GM21447 (cell line): Measurements from ENCODE around the gene GABBR1.

Experiments
- ATAC-seq: cut with Tn5 transposase; IDR thresholded peaks from one replicate; pipeline ENCODE4 v1.9.1; 2021; ENCODE audit not compliant: unreplicated experiment

Gene GABBR1

GRCh38 chr6:29655658-29656057 lies 22.7 kb upstream of the GABBR1 start:
- no peak for ATAC-seq

- no peak for ATAC-seq
Observed at GRCh38 chr6:29653452-29654038, 20.6 kb upstream of the GABBR1 start.

GRCh38 chr6:29652198-29652584 lies 19.2 kb upstream of the GABBR1 start:
- ATAC-seq, result no peak

- ATAC-seq, result no peak
Observed at GRCh38 chr6:29651413-29652197, 18.6 kb upstream of the GABBR1 start.

GRCh38 chr6:29649701-29650673 lies 17.0 kb upstream of the GABBR1 start:
- peak; percentile 90 for ATAC-seq

GRCh38 chr6:29647927-29648642 lies 15.1 kb upstream of the GABBR1 start:
- ATAC-seq, result no peak

GRCh38 chr6:29641430-29642148 lies 8.6 kb upstream of the GABBR1 start:
- no peak for ATAC-seq

- ATAC-seq, result no peak
Observed at GRCh38 chr6:29637247-29637646, 4.3 kb upstream of the GABBR1 start.

GRCh38 chr6:29633534-29633905 lies 537 bp upstream of the GABBR1 start:
- ATAC-seq, result no peak

GRCh38 chr6:29631860-29632731 lies 887 bp downstream of the GABBR1 start:
- ATAC-seq, result peak; percentile 39

GRCh38 chr6:29631209-29631810 lies 1.7 kb downstream of the GABBR1 start:
- no peak for ATAC-seq

- ATAC-seq, result no peak
Observed at GRCh38 chr6:29630315-29630714, 2.7 kb downstream of the GABBR1 start.

- ATAC-seq, result no peak
Observed at GRCh38 chr6:29629571-29629970, 3.4 kb downstream of the GABBR1 start.

GRCh38 chr6:29628419-29629281 lies 4.3 kb downstream of the GABBR1 start:
- no peak for ATAC-seq

GRCh38 chr6:29627755-29628418 lies 5.1 kb downstream of the GABBR1 start:
- ATAC-seq, result no peak

- no peak for ATAC-seq
Observed at GRCh38 chr6:29626948-29627754, 5.8 kb downstream of the GABBR1 start.
